ENCODE data around the gene SASH3.

SASH3 gene

GRCh38 chrX:129760981-129761380 is 18.8 kb upstream of the SASH3 start:
- Histone ChIP-seq H3K4me2 (ENCODE audit: low read length) (no peak overlapping the region), H3K27me3 (ENCODE audit: control insufficient read depth, insufficient read depth, low read length) (no peaks in the 10 kb centered on the region), H3K9me3 (replicated peaks; ENCODE audit: low read length) (no peaks in the 10 kb centered on the region), H3K4me1 (ENCODE audit: control insufficient read depth, insufficient read depth, low read length) (no peaks in the 10 kb centered on the region), H3K4me3 (ENCODE audit: low read length) (no peak overlapping the region), H3K36me3 (ENCODE audit: insufficient read depth, low read length) (no peaks in the 10 kb centered on the region), H3K9ac (ENCODE audit: low read depth, low read length) (no peak overlapping the region)

- Histone ChIP-seq H3K9ac (ENCODE audit: low read depth, low read length) (no peak overlapping the region), H3K36me3 (ENCODE audit: insufficient read depth, low read length) (no peaks in the 10 kb centered on the region), H3K27me3 (ENCODE audit: control insufficient read depth, insufficient read depth, low read length) (no peaks in the 10 kb centered on the region), H3K4me2 (ENCODE audit: low read length) (no peak overlapping the region), H3K4me1 (ENCODE audit: control insufficient read depth, insufficient read depth, low read length) (no peaks in the 10 kb centered on the region), H3K9me3 (replicated peaks; ENCODE audit: low read length) (no peaks in the 10 kb centered on the region), H3K4me3 (ENCODE audit: low read length) (no peak overlapping the region)
These were observed 18.2 kb upstream of the SASH3 start for GRCh38 chrX:129761596-129761995.

- H3K4me2 ChIP-seq (ENCODE audit: low read length), result no peak overlapping the region
- H3K9ac ChIP-seq (ENCODE audit: low read depth, low read length), result no peak overlapping the region
- no peaks in the 10 kb centered on the region for H3K9me3 ChIP-seq (replicated peaks; ENCODE audit: low read length)
- H3K4me1 ChIP-seq (ENCODE audit: control insufficient read depth, insufficient read depth, low read length), result no peaks in the 10 kb centered on the region
- H3K36me3 ChIP-seq (ENCODE audit: insufficient read depth, low read length), result no peaks in the 10 kb centered on the region
- no peak overlapping the region for H3K4me3 ChIP-seq (ENCODE audit: low read length)
- H3K27me3 ChIP-seq (ENCODE audit: control insufficient read depth, insufficient read depth, low read length), result no peaks in the 10 kb centered on the region
These were observed 17.3 kb upstream of the SASH3 start for GRCh38 chrX:129762448-129762847.

- H3K9me3 ChIP-seq (replicated peaks; ENCODE audit: low read length), result no peaks in the 10 kb centered on the region
- H3K4me2 ChIP-seq (ENCODE audit: low read length), result no peak overlapping the region
- H3K27me3 ChIP-seq (ENCODE audit: control insufficient read depth, insufficient read depth, low read length), result no peaks in the 10 kb centered on the region
- no peak overlapping the region for H3K4me3 ChIP-seq (ENCODE audit: low read length)
- no peak overlapping the region for H3K9ac ChIP-seq (ENCODE audit: low read depth, low read length)
- H3K36me3 ChIP-seq (ENCODE audit: insufficient read depth, low read length), result no peaks in the 10 kb centered on the region
- no peaks in the 10 kb centered on the region for H3K4me1 ChIP-seq (ENCODE audit: control insufficient read depth, insufficient read depth, low read length)
These were observed 16.1 kb upstream of the SASH3 start for GRCh38 chrX:129763666-129764065.

GRCh38 chrX:129768186-129768585 is 11.6 kb upstream of the SASH3 start:
- Histone ChIP-seq H3K9me3 (replicated peaks; ENCODE audit: low read length) (no peaks in the 10 kb centered on the region), H3K27me3 (ENCODE audit: control insufficient read depth, insufficient read depth, low read length) (peaks cover 5% of the 10 kb centered on the region), H3K9ac (ENCODE audit: low read depth, low read length) (no peak overlapping the region), H3K4me2 (ENCODE audit: low read length) (no peak overlapping the region), H3K36me3 (ENCODE audit: insufficient read depth, low read length) (no peaks in the 10 kb centered on the region), H3K4me3 (ENCODE audit: low read length) (no peak overlapping the region), H3K4me1 (ENCODE audit: control insufficient read depth, insufficient read depth, low read length) (no peaks in the 10 kb centered on the region)

- H3K4me2 ChIP-seq (ENCODE audit: low read length), result no peak overlapping the region
- H3K4me1 ChIP-seq (ENCODE audit: control insufficient read depth, insufficient read depth, low read length), result no peaks in the 10 kb centered on the region
- H3K36me3 ChIP-seq (ENCODE audit: insufficient read depth, low read length), result no peaks in the 10 kb centered on the region
- no peak overlapping the region for H3K4me3 ChIP-seq (ENCODE audit: low read length)
- H3K27me3 ChIP-seq (ENCODE audit: control insufficient read depth, insufficient read depth, low read length), result peaks cover 5% of the 10 kb centered on the region
- H3K9ac ChIP-seq (ENCODE audit: low read depth, low read length), result no peak overlapping the region
- H3K9me3 ChIP-seq (replicated peaks; ENCODE audit: low read length), result no peaks in the 10 kb centered on the region
These were observed 10.9 kb upstream of the SASH3 start for GRCh38 chrX:129768586-129769466.

- Histone ChIP-seq H3K36me3 (ENCODE audit: insufficient read depth, low read length) (no peaks in the 10 kb centered on the region), H3K4me3 (ENCODE audit: low read length) (no peak overlapping the region), H3K9me3 (replicated peaks; ENCODE audit: low read length) (no peaks in the 10 kb centered on the region), H3K4me2 (ENCODE audit: low read length) (no peak overlapping the region), H3K4me1 (ENCODE audit: control insufficient read depth, insufficient read depth, low read length) (no peaks in the 10 kb centered on the region), H3K27me3 (ENCODE audit: control insufficient read depth, insufficient read depth, low read length) (peaks cover 5% of the 10 kb centered on the region), H3K9ac (ENCODE audit: low read depth, low read length) (no peak overlapping the region)
These were observed 10.1 kb upstream of the SASH3 start for GRCh38 chrX:129769467-129770154.

- H3K27me3 ChIP-seq (ENCODE audit: control insufficient read depth, insufficient read depth, low read length), result peaks cover 5% of the 10 kb centered on the region
- H3K36me3 ChIP-seq (ENCODE audit: insufficient read depth, low read length), result no peaks in the 10 kb centered on the region
- no peak overlapping the region for H3K4me3 ChIP-seq (ENCODE audit: low read length)
- H3K9ac ChIP-seq (ENCODE audit: low read depth, low read length), result no peak overlapping the region
- no peak overlapping the region for H3K4me2 ChIP-seq (ENCODE audit: low read length)
- H3K4me1 ChIP-seq (ENCODE audit: control insufficient read depth, insufficient read depth, low read length), result no peaks in the 10 kb centered on the region
- no peaks in the 10 kb centered on the region for H3K9me3 ChIP-seq (replicated peaks; ENCODE audit: low read length)
These were observed 8.3 kb upstream of the SASH3 start for GRCh38 chrX:129771266-129771995.

- Histone ChIP-seq H3K27me3 (ENCODE audit: control insufficient read depth, insufficient read depth, low read length) (peaks cover 5% of the 10 kb centered on the region), H3K36me3 (ENCODE audit: insufficient read depth, low read length) (no peaks in the 10 kb centered on the region), H3K9me3 (replicated peaks; ENCODE audit: low read length) (no peaks in the 10 kb centered on the region), H3K4me2 (ENCODE audit: low read length) (no peak overlapping the region), H3K4me3 (ENCODE audit: low read length) (no peak overlapping the region), H3K4me1 (ENCODE audit: control insufficient read depth, insufficient read depth, low read length) (no peaks in the 10 kb centered on the region), H3K9ac (ENCODE audit: low read depth, low read length) (no peak overlapping the region)
These were observed 6.8 kb upstream of the SASH3 start for GRCh38 chrX:129772796-129773431.

GRCh38 chrX:129773649-129774458 is 5.9 kb upstream of the SASH3 start:
- Histone ChIP-seq H3K9ac (ENCODE audit: low read depth, low read length) (no peak overlapping the region), H3K27me3 (ENCODE audit: control insufficient read depth, insufficient read depth, low read length) (peaks cover 5% of the 10 kb centered on the region), H3K9me3 (replicated peaks; ENCODE audit: low read length) (no peaks in the 10 kb centered on the region), H3K4me2 (ENCODE audit: low read length) (no peak overlapping the region), H3K36me3 (ENCODE audit: insufficient read depth, low read length) (no peaks in the 10 kb centered on the region), H3K4me3 (ENCODE audit: low read length) (no peak overlapping the region), H3K4me1 (ENCODE audit: control insufficient read depth, insufficient read depth, low read length) (no peaks in the 10 kb centered on the region)
